Measurements from ENCODE around the gene DNAH8. TPM values are rescaled to one million over a fixed set of nuclear protein-coding genes. Genes with fewer than 3 reads are reported as not detected.
"Not testable (repeated sequence)": the region's sequence is repeated elsewhere in the genome, so short reads cannot be mapped to it uniquely, and the experiment has no call there.

The DNAH8 gene
- total RNA-seq, 1 experiment from 2014 or later, result not detected

GRCh38 chr6:38836585-38836984, 121.5 kb downstream of the DNAH8 start:
- no peak for DNase-seq (ENCODE audit: low read depth)

DNA sequence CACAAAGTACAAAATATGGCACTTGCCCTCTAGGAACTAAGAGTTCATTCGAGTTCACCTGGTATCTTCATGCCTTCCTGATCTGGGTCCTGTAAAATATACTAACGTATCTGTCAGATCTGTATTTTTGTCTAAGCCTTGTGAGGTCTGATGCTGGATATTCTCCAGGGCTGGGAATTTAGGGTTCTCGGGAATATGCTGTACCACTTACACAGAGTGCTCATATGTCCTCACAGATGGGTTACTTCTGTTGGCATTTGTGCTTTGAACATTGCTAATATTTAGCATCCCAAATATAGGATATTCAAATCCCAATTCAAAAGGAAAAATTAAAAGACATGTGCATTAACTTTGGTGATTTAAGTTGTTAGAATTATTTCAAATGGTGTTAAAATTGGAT, 122.0 kb downstream of the DNAH8 start:
- DNase-seq (ENCODE audit: low read depth), result no peak

DNA sequence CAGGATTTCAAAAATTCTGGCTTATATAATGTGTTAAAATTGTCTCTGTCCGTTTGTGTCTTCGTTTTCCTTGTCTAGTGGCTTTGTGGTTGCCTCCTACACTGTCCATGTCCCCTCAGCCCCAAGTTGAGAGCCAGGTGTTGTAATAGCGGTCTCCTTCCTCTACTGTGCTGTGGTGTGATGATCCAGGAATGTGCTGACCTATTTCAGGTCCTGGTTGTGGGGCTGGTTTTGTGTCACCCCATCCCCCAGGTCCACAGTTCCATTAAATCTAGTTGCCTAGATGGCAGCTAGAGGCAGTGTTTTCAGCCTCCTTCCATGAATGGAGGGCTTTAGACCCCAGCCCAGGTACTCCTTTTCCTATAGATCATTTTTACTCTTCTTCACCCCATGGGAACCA, 128.7 kb downstream of the DNAH8 start:
- no peak for DNase-seq (ENCODE audit: low read depth)

DNA sequence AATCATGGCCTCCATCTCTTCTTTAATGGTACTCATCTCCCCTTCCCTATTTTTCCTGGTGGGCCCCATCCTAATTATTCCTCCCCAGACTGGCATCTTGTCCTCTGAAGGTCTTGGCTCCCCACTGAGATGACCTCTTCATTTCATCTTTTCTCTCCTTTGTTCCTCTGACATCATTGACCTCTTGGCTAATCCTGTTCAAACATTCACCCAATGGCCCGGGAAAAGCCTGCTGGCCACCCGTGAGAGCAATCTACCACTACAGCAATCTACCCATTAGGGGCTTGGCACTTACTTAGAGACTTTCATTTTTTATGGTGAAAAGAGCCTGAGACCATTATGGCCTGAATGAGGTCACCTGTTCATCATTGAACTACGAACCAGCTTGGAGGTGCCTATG, 130.8 kb downstream of the DNAH8 start:
- DNase-seq (ENCODE audit: low read depth), result no peak

- DNase-seq (ENCODE audit: low read depth), result no peak
These were observed 131.2 kb downstream of the DNAH8 start for GRCh38 chr6:38846361-38846760.

- DNase-seq (ENCODE audit: low read depth), result peak; percentile 17
These were observed 131.7 kb downstream of the DNAH8 start for GRCh38 chr6:38846844-38847243.

DNA sequence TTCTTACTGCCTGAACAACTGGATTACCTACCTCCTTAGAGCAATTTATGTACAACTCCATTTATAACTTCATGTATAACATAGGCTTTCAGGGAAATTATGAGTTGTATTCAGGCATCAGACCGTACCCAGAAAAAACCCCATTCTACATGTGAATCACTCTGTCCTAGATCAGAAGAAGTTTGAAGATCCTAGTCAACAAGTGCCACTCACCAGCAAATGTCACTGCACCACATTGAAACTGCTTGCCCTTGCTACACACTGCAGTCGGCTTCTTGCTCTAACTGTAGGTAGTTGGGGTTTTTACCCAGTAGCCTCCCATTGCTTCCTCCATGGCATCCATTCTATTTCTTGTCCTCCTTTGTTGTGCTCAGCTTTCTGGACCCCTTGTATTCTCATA, 132.4 kb downstream of the DNAH8 start:
- no peak for DNase-seq (ENCODE audit: low read depth)

DNA sequence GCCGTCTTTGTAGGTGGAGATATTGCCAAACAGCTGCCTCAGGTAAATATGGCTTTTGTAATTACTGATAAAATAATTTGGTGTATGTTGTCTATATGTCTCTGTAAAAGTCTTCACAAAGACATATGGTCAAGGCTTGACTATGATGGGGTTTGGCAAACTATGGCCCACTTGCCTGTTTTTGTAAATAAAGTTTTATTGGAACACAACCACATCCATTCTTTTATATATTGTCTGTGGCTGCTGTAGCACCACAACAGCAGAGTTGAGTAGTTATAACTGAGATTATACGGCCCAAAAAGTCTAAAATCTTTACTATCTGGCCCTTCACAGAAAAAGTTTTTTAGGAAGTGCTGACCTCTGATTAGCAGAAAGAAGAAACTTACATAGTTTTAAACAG, 133.6 kb downstream of the DNAH8 start:
- DNase-seq (ENCODE audit: low read depth), result no peak

DNA sequence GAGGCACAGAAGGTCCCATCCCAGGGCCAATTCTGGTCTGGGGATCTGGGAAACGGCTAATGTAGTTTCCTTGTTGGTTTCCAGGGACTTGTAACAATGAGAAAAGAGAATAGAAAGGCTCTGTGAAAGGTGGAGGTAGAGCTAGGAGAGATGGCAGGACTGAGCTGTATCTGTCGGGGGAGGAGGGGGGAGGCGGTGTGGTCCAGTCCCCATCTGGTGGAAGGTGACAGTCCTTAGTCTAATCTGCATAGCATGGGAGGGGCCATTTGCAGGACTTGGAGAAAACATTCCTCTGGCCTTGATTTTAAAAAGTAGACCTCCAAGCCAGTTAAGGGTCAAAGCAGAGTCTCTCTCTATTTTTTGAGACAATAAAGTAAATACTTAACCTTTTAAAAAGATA, 137.1 kb downstream of the DNAH8 start:
- DNase-seq (ENCODE audit: low read depth), result no peak

DNA sequence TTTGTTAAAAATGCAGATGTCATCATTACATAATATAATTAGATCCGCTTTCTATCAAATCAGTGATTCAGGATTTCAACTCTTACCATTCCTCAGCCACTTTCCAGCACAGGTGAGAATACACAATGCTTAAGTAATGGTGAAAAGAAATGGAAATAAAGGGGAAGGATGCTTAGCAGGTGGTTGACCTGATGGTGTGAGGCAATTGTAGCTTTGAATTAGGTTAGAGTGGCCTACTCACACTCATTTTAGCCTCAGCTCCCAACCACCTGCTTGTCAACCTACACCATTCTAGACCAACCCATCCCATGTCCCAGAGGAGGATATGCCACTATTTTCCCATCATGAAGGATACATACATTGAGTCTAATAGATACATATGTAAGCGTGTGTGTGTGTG, 138.1 kb downstream of the DNAH8 start:
- DNase-seq (ENCODE audit: low read depth), result no peak

GRCh38 chr6:38856492-38856891, 141.4 kb downstream of the DNAH8 start:
- no peak for DNase-seq (ENCODE audit: low read depth)

DNA sequence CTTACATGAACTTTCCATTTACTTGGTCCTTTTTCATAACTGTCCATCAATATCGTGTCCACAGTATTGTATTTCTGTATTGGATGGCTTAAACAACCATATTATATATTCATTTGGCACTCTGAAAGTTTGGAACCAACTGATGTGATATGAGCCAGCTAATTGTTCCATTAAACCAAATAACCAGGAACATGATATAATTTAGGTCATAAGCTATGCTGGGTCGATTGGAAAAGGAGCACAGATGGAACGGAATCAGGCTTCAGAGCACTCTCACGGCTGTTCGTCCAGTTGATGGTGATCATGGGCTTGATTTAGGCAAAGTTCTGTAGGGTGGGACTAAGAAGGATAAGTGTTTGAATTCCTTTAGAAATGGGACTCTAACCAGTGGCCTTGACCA, 142.7 kb downstream of the DNAH8 start:
- no peak for DNase-seq (ENCODE audit: low read depth)

DNA sequence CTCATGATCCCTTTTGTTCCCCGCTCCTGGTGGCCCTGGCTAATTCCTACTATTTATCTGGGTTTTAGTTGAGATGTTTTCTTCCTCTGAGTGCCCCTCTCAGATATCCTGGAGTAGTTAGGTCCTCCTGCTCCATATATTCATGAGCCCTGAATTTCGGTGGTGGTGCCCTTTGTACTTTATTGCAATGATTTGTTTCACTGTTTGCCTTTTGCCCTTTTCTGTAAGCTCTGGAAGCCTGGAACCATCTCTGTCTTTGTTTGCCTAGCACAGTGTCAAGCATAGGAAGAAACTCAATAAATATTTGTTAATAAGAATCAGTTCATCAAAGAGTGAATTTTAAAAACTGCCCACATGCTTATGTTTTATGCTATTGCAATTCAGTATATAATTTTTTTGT, 144.9 kb downstream of the DNAH8 start:
- DNase-seq (ENCODE audit: low read depth), result no peak

DNA sequence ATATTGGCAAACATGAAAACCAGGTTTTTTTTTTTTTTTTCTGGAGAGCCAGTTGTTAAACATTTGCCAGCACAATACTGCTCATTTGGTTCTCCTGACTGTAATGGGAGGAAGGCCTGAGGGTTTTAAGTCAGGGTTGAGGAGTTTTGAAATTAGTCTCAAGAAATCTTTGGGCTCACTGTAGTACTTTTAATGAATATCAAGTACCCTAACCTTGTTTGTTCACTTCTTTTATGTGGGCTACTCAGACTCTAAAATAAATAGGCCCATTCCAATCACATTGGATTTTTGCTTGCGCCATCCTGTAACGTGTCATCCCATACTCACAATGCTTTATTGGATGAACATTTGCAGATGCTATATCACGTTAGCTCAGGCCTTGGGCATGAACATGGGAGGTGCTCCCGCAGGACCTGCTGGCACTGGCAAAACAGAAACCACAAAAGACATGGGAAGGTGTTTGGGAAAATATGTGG, 146.9 kb downstream of the DNAH8 start:
- no peak for DNase-seq (ENCODE audit: low read depth)

- no peak for DNase-seq (ENCODE audit: low read depth)
These were observed 150.5 kb downstream of the DNAH8 start for GRCh38 chr6:38865521-38866174.

GRCh38 chr6:38867726-38868125, 152.6 kb downstream of the DNAH8 start:
- DNase-seq (ENCODE audit: low read depth), result no peak

DNA sequence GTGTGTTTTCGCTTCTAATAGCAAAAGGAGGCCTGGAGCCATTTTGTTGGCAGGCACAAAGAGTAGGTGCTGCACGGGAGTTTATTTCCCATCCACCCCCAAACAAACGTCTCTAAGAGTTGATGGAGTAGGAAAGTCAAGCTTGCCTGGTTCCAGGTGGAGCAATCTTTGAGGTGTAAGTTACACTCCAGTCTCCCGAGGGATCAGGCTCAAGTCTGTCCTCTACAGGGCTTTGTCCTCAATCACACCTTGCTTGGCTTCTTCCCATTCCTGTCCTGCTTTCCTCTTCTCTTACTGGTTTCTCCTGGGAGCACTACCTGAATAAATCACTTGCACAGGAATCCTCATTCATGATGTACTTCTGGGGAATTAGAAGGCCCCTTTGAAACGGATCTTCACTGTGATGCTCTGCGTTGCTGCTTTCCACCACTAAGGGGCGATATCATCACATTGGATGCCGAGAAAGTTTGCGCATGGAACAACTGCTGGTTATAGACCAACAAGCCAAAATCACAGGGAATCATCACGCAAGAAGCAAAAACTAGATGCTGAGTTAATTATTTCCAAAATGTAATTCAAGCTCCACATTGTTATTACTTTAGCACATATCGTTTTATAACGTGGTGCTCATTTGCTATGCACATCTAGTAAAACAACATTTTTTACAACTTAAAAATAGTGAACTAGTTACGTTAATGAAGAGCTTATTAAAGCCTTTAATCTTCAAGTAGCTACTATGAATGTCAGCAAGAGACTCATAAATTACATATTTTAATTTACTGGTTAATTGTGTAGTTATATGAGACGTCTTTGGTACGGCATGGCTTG, 156.8 kb downstream of the DNAH8 start:
- peak; percentile 44 for DNase-seq (ENCODE audit: low read depth)

DNA sequence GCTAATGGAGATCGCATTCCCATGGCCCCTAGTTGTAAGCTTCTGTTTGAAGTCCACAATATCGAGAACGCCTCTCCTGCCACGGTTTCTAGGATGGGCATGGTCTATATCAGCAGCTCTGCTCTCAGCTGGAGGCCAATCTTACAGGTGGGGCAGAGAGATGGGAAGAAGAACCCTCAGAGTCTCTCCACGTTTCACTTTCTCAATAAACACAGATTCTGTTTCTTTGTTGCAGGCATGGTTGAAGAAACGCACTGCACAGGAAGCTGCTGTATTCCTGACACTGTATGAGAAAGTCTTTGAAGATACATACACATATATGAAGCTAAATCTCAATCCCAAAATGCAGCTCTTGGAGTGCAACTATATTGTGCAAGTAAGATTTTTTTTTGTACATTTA, 157.9 kb downstream of the DNAH8 start:
- no peak for DNase-seq (ENCODE audit: low read depth)

DNA sequence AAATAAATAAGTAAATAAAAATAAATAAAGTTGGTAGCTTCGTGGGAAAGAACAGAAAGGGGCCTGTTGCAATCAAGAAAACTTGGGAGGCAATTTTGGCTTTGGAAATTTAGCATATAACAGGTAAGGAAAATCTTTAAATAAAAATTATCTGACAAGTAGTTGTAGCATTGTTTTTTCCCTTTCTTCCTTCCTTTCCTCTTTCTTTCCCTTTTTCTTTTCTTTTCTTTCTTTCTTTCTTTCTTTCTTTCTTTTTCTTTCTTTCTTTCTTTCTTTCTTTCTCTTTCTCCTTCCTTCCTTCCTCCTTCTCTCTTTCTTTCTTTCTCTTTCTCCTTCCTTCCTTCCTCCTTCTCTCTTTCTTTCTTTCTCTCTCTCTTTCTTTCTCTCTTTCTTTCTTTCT, 158.7 kb downstream of the DNAH8 start:
- not testable (repeated sequence) for DNase-seq (ENCODE audit: low read depth)

- DNase-seq (ENCODE audit: low read depth), result no peak
These were observed 161.4 kb downstream of the DNAH8 start for GRCh38 chr6:38876475-38876874.

- DNase-seq (ENCODE audit: low read depth), result no peak
These were observed 162.6 kb downstream of the DNAH8 start for GRCh38 chr6:38877721-38878120.

GRCh38 chr6:38882157-38882556, 167.0 kb downstream of the DNAH8 start:
- no peak for DNase-seq (ENCODE audit: low read depth)

GRCh38 chr6:38897507-38897906, 182.4 kb downstream of the DNAH8 start:
- DNase-seq (ENCODE audit: low read depth), result no peak
